Keratinocyte (primary cell): Measurements from ENCODE around the gene CCDC92. TPM values are rescaled to one million over a fixed set of nuclear protein-coding genes. Genes with fewer than 3 reads are reported as not detected.
"Not testable (repeated sequence)": the region's sequence is repeated elsewhere in the genome, so short reads cannot be mapped to it uniquely, and the experiment has no call there.

Source experiments
- DNase-seq: peaks from one replicate; pipeline ENCODE4 v3.0.0-alpha.2; 2011; ENCODE audit warnings: low read depth, missing footprints, low spot score
- FAIRE-seq: peaks from 2 replicates; lab custom pipeline; 2011; peaks lifted over from hg19 to GRCh38; lab: Jason Lieb, UNC
- H2AFZ ChIP-seq: 2 replicates; pipeline ENCODE4 v1.6.0; 2012; ENCODE audit warnings: low read length, control low read depth, inconsistent platforms; ENCODE audit not compliant: control insufficient read depth
- H3K27ac ChIP-seq: 2 replicates; pipeline ENCODE4 v1.5.1; 2011; ENCODE audit warnings: low read length; ENCODE audit not compliant: control insufficient read depth, insufficient read depth
- H3K27me3 ChIP-seq: 3 replicates; pipeline ENCODE4 v1.6.0; 2011; ENCODE audit warnings: low read length; ENCODE audit not compliant: control insufficient read depth, insufficient read depth; ENCODE audit errors: extremely low read depth
- H3K36me3 ChIP-seq, 2 experiments: 2 replicates in 1 of 2; 3 replicates in 1 of 2; pipeline ENCODE4 v1.5.1; 2011; ENCODE audit warnings: low read length in 2 of 2, mild to moderate bottlenecking in 1 of 2; ENCODE audit not compliant: control insufficient read depth in 2 of 2, insufficient read depth in 2 of 2; ENCODE audit errors: extremely low read depth in 1 of 2
- H3K4me1 ChIP-seq: 3 replicates; pipeline ENCODE4 v1.5.1; 2011; ENCODE audit warnings: low read length; ENCODE audit not compliant: control insufficient read depth, insufficient read depth; ENCODE audit errors: extremely low read depth
- H3K4me2 ChIP-seq: 3 replicates; pipeline ENCODE4 v1.6.0; 2011; ENCODE audit warnings: low read depth, low read length; ENCODE audit not compliant: control insufficient read depth, insufficient read depth; ENCODE audit errors: extremely low read depth
- H3K4me3 ChIP-seq, 3 experiments: fragments of 200-600 bp in 1 of 3; sonication (generic) in 1 of 3; 2 replicates in 2 of 3; 3 replicates in 1 of 3; pipeline ENCODE4 v1.5.1; 2011 to 2016; ENCODE audit warnings: low read length in 3 of 3, mild to moderate bottlenecking in 3 of 3, control low read depth in 2 of 3, inconsistent platforms in 1 of 3, low read depth in 1 of 3, mixed read lengths in 1 of 3, mixed run types in 1 of 3, moderate library complexity in 1 of 3; ENCODE audit not compliant: control insufficient read depth in 2 of 3, insufficient read depth in 2 of 3; ENCODE audit errors: extremely low read depth in 1 of 3
- H3K79me2 ChIP-seq: 2 replicates; pipeline ENCODE4 v1.6.0; 2012; ENCODE audit warnings: low read length; ENCODE audit not compliant: control insufficient read depth, insufficient read depth
- H3K9ac ChIP-seq: 3 replicates; pipeline ENCODE4 v1.6.0; 2011; ENCODE audit warnings: low read length; ENCODE audit not compliant: control insufficient read depth, insufficient read depth; ENCODE audit errors: extremely low read depth
- H3K9me1 ChIP-seq: 3 replicates; pipeline ENCODE4 v1.6.0; 2011; ENCODE audit warnings: low read length; ENCODE audit not compliant: control insufficient read depth, insufficient read depth; ENCODE audit errors: extremely low read depth
- H3K9me3 ChIP-seq: 2 replicates; pipeline ENCODE4 v1.5.1; 2012; ENCODE audit warnings: low read depth, low read length; ENCODE audit not compliant: control insufficient read depth
- H4K20me1 ChIP-seq: 3 replicates; pipeline ENCODE4 v1.6.0; 2011; ENCODE audit warnings: low read length; ENCODE audit not compliant: control insufficient read depth, insufficient read depth; ENCODE audit errors: extremely low read depth
- EZH2 ChIP-seq: IDR thresholded peaks from one replicate; pipeline ENCODE4 v1.6.1; 2012; ENCODE audit warnings: inconsistent platforms, mild to moderate bottlenecking, low read length, moderate library complexity
- dilution Hi-C: fragments of 300-500 bp; cut with MboI; formaldehyde crosslinking; loops from one replicate; pipeline ENCODE4 v1.7.0; 2020; ENCODE audit warnings: low sequenced_read_pairs; ENCODE audit not compliant: extremely low pct_ligation_motif_present
- polyA plus RNA-seq, 5 experiments: library from polyadenylated mRNA; depleted of rRNA in 3 of 5; stranded (reverse) in 3 of 5; stranded (forward) in 1 of 5; unstranded in 1 of 5; fragments of >200 nt; gene quantifications; 1 replicate in 1 of 5; 2 replicates in 3 of 5; 3 replicates in 1 of 5; pipeline versions ENCODE4 v1.2.1 to v1.2.3, GENCODE V29; 2011 to 2012; ENCODE audit warnings: missing spikeins in 2 of 5, low read depth in 1 of 5, low replicate concordance in 1 of 5
- TF ChIP-seq, protein P1 (sequence below), 3 experiments: IDR thresholded peaks in 1 of 3; conservative IDR thresholded peaks in 1 of 3; optimal IDR thresholded peaks in 1 of 3; 2 replicates in 2 of 3; 3 replicates in 1 of 3; pipeline versions ENCODE3 to v1.5.1; 2011; ENCODE audit warnings: low read length in 3 of 3, mild to moderate bottlenecking in 3 of 3, moderate library complexity in 2 of 3, control low read depth in 1 of 3, inconsistent platforms in 1 of 3; ENCODE audit not compliant: insufficient read depth in 2 of 3; ENCODE audit errors: extremely low read depth in 1 of 3

The CCDC92 gene
- polyA plus RNA-seq, 1 donor (not counting 4 experiments of a cell fraction or from before 2014, with no cell fraction given) = 8.3 TPM

DNA sequence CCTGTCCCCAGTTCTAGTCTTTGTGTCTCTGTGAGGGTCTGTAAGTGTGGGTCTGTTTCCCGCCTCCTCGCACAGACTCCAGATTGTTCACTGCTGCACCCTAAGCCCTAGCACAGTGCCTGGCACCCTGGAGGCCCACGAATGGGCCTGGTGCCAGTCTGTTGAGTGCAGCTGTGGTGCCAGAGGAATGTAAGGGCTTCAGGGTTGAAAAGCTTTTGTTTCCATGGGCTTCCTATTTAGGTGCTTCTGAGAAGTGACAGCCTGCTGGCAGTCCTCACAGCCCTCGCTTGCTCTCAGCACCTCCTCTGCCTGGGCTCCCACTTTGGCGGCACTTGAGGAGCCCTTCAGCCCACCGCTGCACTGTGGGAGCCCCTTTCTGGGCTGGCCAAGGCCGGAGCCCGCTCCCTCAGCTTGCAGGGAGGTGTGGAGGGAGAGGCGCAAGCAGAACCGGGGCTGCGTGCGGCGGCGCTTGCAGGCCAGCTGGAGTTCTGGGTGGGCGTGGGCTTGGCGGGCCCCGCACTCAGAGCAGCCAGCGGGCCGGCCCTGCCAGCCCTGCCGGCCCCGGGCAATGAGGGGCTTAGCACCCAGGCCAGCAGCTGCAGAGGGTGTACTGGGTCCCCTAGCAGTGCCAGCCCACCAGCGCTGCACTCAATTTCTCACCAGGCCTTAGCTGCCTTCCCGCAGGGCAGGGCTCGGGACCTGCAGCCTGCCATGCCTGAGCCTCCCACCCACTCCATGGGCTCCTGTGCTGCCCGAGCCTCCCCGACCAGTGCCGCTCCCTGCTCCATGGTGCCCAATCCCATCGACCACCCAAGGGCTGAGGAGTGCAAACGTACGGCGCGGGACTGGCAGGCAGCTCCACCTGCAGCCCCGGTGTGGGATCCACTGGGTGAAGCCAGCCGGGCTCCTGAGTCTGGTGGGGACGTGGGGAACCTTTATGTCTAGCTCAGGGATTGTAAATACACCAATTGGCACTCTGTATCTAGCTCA, 25.8 kb downstream of the CCDC92 start:
- H3K9ac ChIP-seq, H2AFZ ChIP-seq, FAIRE-seq, H3K9me1 ChIP-seq, H3K79me2 ChIP-seq, H3K4me1 ChIP-seq, dilution Hi-C loops, H3K27ac ChIP-seq, DNase-seq, H3K4me2 ChIP-seq, H3K9me3 ChIP-seq, H3K27me3 ChIP-seq, H3K4me3 ChIP-seq, H4K20me1 ChIP-seq: not testable (repeated sequence)
- peaks cover 0 to 11% of the 10 kb centered on the region in 2 experiments for H3K36me3 ChIP-seq

DNA sequence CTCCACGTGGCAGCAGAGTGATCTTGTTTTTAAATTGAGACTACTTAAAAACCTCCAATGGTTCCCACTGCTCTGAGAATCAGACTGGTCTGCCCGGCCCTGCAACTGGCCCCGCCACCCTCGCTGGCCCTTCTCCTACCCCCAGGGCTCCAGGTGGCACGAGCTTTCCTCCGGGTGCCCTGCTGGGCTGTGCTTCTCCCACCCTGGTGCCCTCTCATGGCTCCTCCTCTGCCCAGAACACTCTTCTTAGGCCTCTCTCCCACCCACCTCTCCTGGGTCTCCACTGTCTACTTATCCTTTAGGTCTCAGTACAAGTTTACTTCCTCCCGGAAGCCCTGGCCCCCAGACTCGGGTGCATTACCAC, 26.5 kb downstream of the CCDC92 start:
- H3K27me3 ChIP-seq = no peaks in the 10 kb centered on the region
- H3K79me2 ChIP-seq = no peaks in the 10 kb centered on the region
- peaks cover 3% of the 10 kb centered on the region for H4K20me1 ChIP-seq
- H3K27ac ChIP-seq = no peak overlapping the region
- no peaks in the 10 kb centered on the region for H3K9me3 ChIP-seq
- H3K4me1 ChIP-seq = no peaks in the 10 kb centered on the region
- H3K9me1 ChIP-seq = no peaks in the 10 kb centered on the region
- DNase-seq (no peak), FAIRE-seq (no peak)
- H3K4me3 ChIP-seq = no peak overlapping the region
- peaks cover 0 to 16% of the 10 kb centered on the region in 2 experiments for H3K36me3 ChIP-seq
- dilution Hi-C loops = no loop called here
- no peak for TF ChIP-seq EZH2
- TF ChIP-seq, protein P1, sequence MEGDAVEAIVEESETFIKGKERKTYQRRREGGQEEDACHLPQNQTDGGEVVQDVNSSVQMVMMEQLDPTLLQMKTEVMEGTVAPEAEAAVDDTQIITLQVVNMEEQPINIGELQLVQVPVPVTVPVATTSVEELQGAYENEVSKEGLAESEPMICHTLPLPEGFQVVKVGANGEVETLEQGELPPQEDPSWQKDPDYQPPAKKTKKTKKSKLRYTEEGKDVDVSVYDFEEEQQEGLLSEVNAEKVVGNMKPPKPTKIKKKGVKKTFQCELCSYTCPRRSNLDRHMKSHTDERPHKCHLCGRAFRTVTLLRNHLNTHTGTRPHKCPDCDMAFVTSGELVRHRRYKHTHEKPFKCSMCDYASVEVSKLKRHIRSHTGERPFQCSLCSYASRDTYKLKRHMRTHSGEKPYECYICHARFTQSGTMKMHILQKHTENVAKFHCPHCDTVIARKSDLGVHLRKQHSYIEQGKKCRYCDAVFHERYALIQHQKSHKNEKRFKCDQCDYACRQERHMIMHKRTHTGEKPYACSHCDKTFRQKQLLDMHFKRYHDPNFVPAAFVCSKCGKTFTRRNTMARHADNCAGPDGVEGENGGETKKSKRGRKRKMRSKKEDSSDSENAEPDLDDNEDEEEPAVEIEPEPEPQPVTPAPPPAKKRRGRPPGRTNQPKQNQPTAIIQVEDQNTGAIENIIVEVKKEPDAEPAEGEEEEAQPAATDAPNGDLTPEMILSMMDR (optimal IDR thresholded peaks at IDR 0.05 in 1 of 3, IDR thresholded peaks at IDR 0.05 in 1 of 3, conservative IDR thresholded peaks at IDR 0.05 in 1 of 3; ENCODE audit: extremely low read depth in 1 of 3, insufficient read depth in 2 of 3, low read length in 3 of 3) = no peak
- no peak overlapping the region for H3K4me2 ChIP-seq
- no peak overlapping the region for H2AFZ ChIP-seq
- H3K9ac ChIP-seq = no peak overlapping the region
